NK-92 (cell line): ENCODE data around the gene ARAP2.

Experiments
- DNase-seq: peaks from one replicate; lab custom pipeline; 2025; ENCODE audit not compliant: unreplicated experiment; lab: John Stamatoyannopoulos, UW

ARAP2 gene

DNA sequence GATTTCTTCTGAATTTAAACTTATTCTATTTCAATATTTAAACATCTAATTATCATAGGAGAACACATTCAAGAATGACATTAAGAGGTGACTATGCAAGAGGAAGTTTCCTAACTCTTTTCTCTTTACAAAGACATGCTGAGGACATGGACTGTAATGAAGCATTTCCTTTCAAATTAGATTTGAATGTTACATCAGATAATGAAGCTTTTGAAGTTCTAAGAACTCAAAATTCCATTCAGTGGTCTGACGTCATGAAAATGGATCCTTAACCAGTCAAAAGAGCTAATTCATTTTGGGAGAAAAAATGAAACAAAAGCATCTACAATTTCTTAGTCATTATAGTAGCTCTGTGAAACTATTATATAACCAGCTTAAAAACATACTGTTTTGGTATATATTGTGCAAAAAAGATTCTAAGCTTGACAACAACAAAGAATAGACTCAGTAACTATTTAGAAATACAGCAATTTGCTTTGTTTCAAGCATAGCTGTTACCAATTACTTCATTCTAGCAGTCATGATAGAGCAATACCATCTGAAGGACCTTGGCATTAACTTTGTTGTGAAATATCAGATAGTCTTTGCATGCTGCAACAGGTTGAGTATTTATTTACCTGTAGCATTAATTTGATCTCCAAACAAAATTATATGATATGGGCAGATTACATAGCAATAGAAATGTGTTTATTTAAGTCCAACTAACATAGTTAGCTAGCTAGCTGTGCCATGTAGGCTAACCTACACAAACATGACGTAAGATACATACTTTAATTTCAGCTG is 23.4 kb upstream of the ARAP2 start:
- no peak for DNase-seq

DNA sequence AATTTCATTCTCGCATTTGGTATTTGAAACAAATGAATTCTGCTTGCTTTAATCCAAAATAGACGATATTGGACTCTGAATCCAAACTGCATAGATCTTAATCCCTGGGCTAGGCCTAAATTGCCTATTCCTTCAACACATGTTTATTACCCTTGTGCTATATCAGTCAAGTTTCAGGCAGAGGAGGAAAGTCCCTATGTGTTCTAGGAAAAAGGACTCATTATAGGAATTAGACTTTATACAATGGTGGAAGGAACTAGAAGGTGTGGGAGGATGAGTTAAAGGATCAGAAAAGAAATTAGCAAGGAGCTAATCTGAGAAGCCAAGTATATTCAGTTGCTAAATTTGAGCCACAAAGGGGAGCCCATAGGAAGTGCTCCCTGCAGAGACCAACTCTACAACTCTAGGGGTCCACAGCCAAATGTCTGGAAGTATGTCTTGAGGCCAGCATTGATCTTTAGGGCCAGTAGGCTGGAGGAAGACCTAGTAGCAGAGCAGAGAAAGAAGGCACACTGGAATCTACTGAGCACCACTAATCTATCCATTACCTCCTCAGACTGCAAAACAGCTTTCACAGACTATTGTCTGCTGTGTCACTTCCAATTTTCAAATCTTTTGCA is 20.0 kb upstream of the ARAP2 start:
- DNase-seq = no peak

DNA sequence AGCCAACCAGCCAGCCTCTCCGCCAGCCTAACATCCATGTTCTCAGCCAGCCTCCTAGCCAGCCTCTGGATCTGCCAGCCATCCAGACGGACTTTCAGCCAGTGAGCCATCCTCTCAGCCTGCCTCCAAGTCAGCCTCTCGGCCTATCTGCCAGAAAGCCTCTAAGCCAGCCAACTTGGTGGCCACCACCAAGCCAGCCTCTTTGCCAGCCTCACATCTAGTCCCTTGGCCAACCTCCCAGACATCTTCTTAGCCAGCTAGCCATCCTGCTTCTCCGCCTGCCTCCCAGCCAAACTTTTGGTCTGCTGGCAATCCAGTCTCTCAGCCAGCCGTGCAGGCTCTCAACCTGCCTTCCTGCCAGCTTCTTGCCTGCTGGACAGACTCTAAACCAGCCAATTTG is 16.4 kb upstream of the ARAP2 start:
- no peak for DNase-seq

DNA sequence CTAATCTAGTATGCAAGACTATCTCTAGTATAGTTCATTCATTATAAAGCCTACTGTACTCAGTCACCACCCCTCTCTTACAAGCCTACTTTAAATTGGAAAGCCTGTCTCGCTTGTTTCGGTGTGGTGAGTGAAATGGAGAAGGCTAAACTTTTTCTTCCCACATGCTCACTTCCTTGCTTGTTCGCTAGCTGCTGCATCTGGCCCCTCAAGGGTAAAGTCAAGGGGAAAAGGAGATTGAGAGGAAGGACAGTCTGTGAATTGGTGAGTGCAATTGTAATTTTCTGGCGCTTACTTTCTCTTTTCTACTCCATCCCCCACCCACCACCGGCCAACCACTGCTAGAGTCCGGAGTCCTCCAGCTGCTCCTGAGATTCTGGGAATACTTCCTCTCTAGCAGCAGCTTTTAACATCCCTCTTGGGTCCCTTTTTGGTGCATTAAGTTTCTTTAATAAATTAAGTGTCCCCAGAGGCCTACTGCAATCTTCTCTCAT is 12.1 kb upstream of the ARAP2 start:
- DNase-seq = no peak

DNA sequence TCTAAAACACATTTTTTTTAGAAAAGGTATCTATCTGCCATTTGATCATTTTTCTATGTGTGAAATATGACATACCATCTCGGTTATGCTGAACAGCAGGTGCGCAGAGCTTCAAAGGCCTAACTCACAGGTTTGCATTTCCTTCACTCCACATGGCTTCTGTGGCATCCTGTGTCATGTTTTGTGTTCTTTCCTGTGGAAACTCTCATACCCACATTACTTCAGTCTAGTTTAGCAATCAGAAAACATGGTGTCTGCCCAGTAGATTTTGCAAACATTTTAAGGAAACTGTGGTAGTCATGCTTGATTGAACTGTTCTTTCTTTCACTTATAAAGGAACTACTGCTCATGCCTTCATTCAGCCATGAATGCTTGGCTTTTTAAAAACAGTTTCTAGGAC is 11.3 kb upstream of the ARAP2 start:
- DNase-seq = no peak

DNA sequence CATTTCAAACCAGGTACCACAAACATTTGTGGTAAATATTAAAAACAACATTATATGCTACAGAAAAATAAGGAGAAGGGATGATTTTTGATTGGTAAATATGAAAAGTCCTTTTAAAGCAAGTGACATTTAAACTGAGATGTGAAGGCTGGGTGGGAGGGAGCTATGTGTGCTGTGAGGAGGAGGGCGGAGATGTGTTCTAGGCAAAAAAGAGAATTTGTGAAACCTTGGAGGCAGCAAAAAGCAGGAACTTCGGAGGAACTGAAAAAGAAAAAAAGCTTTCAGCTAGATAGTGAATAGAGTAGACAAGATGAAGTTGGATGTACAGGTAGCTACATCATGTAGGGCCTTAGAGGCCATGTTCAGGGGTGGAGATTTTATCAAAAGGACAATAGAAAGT is 10.1 kb upstream of the ARAP2 start:
- no peak for DNase-seq

DNA sequence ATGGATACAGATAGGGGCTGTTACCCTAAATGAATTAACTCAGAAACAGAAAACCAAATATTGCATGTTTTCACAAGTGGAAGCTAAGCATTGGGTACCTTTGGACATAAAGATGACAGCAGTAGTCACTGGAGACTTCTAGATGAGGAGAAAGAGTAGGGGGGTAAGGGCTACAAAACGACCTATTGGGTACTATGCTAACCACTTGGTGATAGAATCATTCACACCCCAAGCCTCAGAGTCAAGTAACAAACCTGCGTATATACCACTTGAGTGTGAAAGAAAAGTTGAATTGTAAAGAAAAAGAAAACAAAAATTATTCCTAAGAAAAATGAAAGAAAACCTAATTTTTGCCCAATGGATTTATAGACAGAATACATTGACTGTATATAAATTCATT is 7.7 kb upstream of the ARAP2 start:
- DNase-seq = no peak

GRCh38 chr4:36249610-36250009 is 5.3 kb upstream of the ARAP2 start:
- DNase-seq = no peak

- no peak for DNase-seq
Measured at GRCh38 chr4:36243355-36244256, 708 bp downstream of the ARAP2 start.

DNA sequence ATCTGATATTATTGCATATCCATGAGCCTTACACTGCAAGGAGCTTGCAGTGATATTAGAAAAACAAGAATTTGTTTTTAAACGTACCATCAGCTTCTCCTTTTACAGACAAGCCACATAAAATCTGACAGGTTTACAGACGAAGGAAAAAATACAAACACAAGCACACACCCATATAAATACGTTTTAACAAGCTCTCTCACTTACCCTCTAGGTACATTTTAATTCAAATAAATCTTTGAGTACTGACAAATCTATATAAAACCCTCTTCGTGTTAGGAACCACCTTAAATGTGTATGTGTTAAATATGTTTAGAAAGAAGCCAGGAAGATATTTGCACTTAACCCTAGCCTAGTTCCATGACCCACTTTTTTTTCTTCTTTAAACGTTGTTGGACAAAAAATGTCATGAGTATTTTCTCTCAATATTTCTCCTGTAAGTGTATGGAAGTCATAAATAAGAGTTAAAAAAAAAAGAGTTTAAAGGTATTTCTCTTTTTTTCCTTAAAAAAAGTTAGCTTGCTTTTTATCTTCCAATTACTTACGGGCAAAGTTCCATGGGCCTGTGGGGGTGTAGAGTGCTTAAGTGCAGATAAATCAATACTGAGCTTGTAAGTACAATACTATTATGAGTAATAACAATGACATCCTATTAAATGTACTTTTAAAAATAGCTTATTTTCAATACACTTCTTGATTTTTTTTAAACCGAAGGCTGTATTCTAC is 1.5 kb downstream of the ARAP2 start:
- no peak for DNase-seq

DNA sequence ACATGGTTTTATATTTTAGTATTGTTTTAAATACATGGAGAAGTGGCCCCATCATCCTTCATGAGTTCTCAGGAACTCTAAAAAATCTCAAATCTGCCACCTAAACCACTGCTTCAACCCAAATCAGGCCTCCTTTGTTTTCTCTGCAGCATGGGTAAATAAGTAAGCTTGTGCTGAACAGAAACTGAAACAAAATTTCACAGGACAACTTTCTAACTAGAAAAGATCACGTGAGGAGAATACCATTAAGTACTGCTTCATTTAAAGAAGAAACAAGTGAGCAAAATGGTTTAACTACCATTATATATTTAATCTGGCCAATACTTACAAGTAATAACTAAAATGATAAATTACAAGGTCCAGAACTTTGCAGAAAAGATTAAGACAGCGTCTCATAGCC is 2.5 kb downstream of the ARAP2 start:
- no peak for DNase-seq

DNA sequence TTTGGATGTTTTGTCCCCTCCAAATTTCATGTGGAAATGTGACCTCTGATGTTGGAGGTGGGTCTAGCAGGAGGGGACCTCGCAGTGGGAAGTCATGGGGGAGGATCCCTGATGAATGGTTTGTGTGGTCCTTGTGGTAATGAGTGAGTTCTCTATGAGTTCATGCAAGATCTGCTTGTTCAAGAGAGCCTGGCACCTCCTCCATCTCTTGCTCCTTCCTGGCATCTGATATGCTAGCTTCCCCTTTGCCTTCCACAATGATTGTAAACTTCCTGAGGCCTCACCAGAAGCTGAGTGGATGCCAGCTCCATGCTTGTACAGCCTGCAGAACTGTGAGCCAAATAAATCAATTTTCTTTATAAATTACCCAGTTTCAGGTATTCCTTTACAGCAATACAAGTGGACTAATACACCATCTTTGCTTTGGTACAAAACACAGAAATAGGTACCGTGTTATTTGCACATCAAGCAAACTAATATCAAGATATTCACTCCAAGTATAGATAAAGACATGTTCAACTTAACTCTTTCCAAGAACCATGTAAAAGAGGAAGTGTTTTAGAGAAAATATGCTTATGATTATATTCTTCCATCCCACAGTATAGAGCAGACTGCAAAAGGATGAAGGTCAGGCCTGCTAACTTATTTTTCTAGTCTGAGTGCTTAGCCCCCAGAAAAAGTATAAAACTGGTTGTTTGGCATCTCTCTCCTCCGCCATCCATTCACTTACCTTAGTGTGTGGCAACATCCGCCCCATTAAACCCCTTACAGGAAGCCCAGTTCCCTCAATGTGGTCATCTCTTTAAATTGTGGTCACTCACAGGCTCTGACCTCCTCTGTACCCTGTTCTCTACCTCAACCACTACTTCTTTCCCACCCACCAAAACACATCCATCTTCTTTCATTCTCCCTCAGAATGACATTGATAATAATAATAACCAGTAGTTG is 6.7 kb downstream of the ARAP2 start:
- DNase-seq = no peak

GRCh38 chr4:36236159-36236558 is 8.2 kb downstream of the ARAP2 start:
- DNase-seq = no peak

DNA sequence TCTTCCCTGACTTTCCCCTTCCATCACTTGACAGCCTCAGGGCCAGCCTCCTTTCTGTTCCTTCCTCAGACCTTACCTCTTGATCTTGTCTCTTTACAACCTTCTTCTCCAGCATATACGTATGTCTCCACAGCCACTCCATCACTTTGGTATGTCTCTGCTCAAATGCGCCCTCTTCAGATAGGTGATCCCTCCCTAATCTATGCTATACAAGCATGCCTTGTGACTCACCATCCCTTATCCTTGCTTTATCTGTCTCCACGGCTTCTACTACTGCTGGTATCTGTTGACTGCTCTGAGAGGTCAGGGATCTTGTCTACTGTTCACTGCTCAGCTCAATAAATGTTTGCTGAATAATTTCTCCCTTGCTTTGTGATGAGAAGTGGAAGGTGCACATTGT is 9.0 kb downstream of the ARAP2 start:
- DNase-seq = no peak

- no peak for DNase-seq
Measured at GRCh38 chr4:36233567-36234266, 10.6 kb downstream of the ARAP2 start.

DNA sequence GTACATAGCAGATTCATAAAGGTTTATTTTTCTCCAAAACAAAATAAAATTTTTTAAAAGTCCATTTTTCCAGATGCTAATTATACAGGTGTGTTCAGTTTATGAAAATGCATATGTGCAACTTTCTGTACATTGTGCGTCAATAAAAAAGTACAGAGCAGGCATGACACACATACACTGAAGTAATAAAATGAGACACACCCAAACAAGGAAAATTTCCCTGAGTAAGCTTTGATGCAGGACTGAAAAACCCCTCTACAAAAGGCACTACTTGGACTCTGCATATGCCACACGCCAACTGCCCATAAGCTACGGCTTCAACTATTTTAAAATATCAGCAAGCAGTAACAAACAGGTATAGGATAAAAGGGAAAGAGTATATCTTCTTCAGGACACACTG is 13.8 kb downstream of the ARAP2 start:
- DNase-seq = no peak

DNA sequence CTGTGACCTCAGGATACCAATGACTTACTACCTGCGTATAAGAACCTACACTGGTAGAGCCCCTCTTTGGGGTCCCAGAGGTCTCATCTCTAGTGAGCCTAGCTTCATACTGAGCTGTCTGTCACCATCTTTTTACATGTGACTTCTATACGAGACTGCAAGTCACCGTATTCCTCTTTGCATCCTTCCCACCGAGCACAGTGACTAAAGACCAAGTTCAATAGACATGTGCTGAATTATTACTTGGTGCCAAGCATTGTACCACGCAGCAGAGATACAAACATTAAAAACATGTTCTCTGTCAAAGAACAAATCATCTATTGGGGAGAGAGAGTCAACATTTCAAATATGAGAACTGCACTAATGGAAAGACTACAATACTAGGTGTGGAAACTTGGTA is 16.4 kb downstream of the ARAP2 start:
- DNase-seq = no peak

GRCh38 chr4:36226430-36227227 is 17.7 kb downstream of the ARAP2 start:
- no peak for DNase-seq
